ENCODE results near the gene BAZ1A.
"Not testable (repeated sequence)": the region's sequence is repeated elsewhere in the genome, so short reads cannot be mapped to it uniquely, and the experiment has no call there.

GRCh38 chr14:34798861-34799260, 76.3 kb downstream of the BAZ1A start:
- TF ChIP-seq, protein P1, sequence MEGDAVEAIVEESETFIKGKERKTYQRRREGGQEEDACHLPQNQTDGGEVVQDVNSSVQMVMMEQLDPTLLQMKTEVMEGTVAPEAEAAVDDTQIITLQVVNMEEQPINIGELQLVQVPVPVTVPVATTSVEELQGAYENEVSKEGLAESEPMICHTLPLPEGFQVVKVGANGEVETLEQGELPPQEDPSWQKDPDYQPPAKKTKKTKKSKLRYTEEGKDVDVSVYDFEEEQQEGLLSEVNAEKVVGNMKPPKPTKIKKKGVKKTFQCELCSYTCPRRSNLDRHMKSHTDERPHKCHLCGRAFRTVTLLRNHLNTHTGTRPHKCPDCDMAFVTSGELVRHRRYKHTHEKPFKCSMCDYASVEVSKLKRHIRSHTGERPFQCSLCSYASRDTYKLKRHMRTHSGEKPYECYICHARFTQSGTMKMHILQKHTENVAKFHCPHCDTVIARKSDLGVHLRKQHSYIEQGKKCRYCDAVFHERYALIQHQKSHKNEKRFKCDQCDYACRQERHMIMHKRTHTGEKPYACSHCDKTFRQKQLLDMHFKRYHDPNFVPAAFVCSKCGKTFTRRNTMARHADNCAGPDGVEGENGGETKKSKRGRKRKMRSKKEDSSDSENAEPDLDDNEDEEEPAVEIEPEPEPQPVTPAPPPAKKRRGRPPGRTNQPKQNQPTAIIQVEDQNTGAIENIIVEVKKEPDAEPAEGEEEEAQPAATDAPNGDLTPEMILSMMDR (IDR thresholded peaks at IDR 0.05) = not testable (repeated sequence)
- not testable (repeated sequence) for TF ChIP-seq POLR2AphosphoS5, POLR2A (IDR thresholded peaks at IDR 0.05)

Data from prostate gland (tissue), 2 donors.